ENCODE results near the gene UBE2E2.

DNA sequence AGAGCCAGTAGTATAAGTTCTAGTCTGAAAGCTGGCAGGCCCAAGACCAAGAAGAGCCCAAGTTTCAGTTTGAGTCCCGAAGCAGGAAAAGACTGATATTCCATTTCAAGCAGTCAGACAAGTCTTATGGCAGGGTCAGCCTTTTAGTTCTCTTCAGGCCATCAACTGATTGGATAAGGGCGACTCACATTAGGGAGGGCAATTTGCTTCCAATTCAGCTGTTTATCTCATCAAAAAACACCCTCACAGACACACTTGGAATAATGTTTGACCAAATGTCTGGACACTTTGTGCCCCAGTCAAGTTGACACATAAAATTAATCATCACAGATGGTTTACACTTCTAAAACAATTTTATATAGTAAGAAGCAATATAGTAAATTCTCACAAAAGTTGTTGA, 69.7 kb downstream of the UBE2E2 start:
- TF ChIP-seq, protein P1, sequence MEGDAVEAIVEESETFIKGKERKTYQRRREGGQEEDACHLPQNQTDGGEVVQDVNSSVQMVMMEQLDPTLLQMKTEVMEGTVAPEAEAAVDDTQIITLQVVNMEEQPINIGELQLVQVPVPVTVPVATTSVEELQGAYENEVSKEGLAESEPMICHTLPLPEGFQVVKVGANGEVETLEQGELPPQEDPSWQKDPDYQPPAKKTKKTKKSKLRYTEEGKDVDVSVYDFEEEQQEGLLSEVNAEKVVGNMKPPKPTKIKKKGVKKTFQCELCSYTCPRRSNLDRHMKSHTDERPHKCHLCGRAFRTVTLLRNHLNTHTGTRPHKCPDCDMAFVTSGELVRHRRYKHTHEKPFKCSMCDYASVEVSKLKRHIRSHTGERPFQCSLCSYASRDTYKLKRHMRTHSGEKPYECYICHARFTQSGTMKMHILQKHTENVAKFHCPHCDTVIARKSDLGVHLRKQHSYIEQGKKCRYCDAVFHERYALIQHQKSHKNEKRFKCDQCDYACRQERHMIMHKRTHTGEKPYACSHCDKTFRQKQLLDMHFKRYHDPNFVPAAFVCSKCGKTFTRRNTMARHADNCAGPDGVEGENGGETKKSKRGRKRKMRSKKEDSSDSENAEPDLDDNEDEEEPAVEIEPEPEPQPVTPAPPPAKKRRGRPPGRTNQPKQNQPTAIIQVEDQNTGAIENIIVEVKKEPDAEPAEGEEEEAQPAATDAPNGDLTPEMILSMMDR (IDR thresholded peaks at IDR 0.05; ENCODE audit: low read depth, low read length) = no peak
- TF ChIP-seq POLR2A (IDR thresholded peaks at IDR 0.05; ENCODE audit: extremely low read depth, insufficient read length) = no peak
